ENCODE measurements around the gene ZNF628.

The ZNF628 gene

GRCh38 chr19:55442372-55442961 is 34.0 kb upstream of the ZNF628 start:
- Histone ChIP-seq H2AFZ (ENCODE audit: low read length) (no peak overlapping the region), H4K20me1 (ENCODE audit: insufficient read depth, low read length, poor library complexity, severe bottlenecking) (no peaks in the 10 kb centered on the region), H3K9me2 (replicated peaks; ENCODE audit: low read depth, low read length) (no peaks in the 10 kb centered on the region), H3F3A (ENCODE audit: low read depth) (no peaks in the 10 kb centered on the region), H3K4me3 (ENCODE audit: low read length, poor library complexity, severe bottlenecking) (no peak overlapping the region), H3K9ac (ENCODE audit: low read depth, low read length, poor library complexity, severe bottlenecking) (no peak overlapping the region), H3K4me2 (ENCODE audit: low read depth, low read length, poor library complexity, severe bottlenecking) (no peak overlapping the region), H3K4me1 (ENCODE audit: insufficient read depth, low read length, poor library complexity, severe bottlenecking) (no peaks in the 10 kb centered on the region), H3K36me3 (ENCODE audit: insufficient read depth, low read length) (no peaks in the 10 kb centered on the region), H3K9me3 (ENCODE audit: insufficient read depth, low read depth, low read length) (no peaks in the 10 kb centered on the region), H3K27me3 (ENCODE audit: insufficient read depth, low read length, poor library complexity, severe bottlenecking) (no peaks in the 10 kb centered on the region), H3K79me2 (ENCODE audit: insufficient read depth, low read length) (no peaks in the 10 kb centered on the region)
- TF ChIP-seq, protein P1, sequence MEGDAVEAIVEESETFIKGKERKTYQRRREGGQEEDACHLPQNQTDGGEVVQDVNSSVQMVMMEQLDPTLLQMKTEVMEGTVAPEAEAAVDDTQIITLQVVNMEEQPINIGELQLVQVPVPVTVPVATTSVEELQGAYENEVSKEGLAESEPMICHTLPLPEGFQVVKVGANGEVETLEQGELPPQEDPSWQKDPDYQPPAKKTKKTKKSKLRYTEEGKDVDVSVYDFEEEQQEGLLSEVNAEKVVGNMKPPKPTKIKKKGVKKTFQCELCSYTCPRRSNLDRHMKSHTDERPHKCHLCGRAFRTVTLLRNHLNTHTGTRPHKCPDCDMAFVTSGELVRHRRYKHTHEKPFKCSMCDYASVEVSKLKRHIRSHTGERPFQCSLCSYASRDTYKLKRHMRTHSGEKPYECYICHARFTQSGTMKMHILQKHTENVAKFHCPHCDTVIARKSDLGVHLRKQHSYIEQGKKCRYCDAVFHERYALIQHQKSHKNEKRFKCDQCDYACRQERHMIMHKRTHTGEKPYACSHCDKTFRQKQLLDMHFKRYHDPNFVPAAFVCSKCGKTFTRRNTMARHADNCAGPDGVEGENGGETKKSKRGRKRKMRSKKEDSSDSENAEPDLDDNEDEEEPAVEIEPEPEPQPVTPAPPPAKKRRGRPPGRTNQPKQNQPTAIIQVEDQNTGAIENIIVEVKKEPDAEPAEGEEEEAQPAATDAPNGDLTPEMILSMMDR (conservative IDR thresholded peaks at IDR 0.05; ENCODE audit: low read length), result no peak
- TF ChIP-seq EZH2phosphoT487 (IDR thresholded peaks at IDR 0.05; ENCODE audit: borderline replicate concordance), result no peak

DNA sequence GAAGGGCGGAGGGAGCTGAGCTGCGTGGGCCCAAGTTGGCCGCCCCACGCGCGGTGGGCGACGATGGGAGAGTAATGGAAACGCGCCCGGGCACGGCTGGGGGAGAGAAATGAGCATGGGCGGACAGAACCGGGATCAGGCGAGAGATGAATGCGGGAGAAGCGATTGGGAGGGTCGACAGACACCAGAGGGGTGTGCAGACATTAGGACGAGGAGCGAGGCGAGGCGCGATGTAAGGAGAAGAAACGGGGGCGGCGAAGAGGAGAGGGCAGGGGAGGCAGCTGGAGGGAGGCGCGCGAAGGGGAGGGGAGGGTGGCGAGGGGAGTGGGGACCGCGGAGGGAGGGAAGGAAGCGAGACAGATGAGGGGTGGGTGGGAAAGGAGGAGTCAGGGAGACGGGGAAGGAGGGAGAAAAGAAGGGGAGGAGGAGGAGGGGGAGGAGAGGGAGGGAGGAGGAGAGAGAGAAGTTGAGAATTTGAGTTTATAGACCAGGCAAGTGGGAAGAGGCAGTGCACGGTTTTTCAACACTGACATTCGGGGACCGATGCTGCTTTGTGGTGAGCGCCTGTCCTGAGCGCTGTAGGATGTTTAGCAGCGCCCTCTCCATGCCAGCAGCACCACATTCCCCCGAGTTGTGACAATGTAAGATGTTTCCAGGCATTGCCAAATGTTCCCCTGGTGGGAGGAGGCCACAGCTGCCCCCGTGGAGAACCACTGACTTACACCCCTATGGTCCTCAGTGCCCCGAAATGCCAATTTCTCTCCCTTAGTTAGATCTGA is 33.2 kb upstream of the ZNF628 start, which contains the start of gene SHISA7:
TSS of gene SHISA7 (minus strand) at position 256 of the 779 bp plus-strand sequence. CDS start 437 bp downstream, outside the sequence.
- H4K20me1 ChIP-seq (ENCODE audit: insufficient read depth, low read length, poor library complexity, severe bottlenecking), result no peaks in the 10 kb centered on the region
- H2AFZ ChIP-seq (ENCODE audit: low read length), result no peak within 1 kb of the TSS
- H3K4me1 ChIP-seq (ENCODE audit: insufficient read depth, low read length, poor library complexity, severe bottlenecking), result no peaks in the 10 kb centered on the region
- no peak within 1 kb of the TSS for H3K9ac ChIP-seq (ENCODE audit: low read depth, low read length, poor library complexity, severe bottlenecking)
- H3K36me3 ChIP-seq (ENCODE audit: insufficient read depth, low read length), result no peaks in the 10 kb centered on the region
- H3F3A ChIP-seq (ENCODE audit: low read depth), result no peaks in the 10 kb centered on the region
- H3K9me3 ChIP-seq (ENCODE audit: insufficient read depth, low read depth, low read length), result no peaks in the 10 kb centered on the region
- H3K4me3 ChIP-seq (ENCODE audit: low read length, poor library complexity, severe bottlenecking), result no peak within 1 kb of the TSS
- H3K9me2 ChIP-seq (replicated peaks; ENCODE audit: low read depth, low read length), result no peaks in the 10 kb centered on the region
- no peaks in the 10 kb centered on the region for H3K79me2 ChIP-seq (ENCODE audit: insufficient read depth, low read length)
- no peaks in the 10 kb centered on the region for H3K27me3 ChIP-seq (ENCODE audit: insufficient read depth, low read length, poor library complexity, severe bottlenecking)
- no peak for TF ChIP-seq EZH2phosphoT487 (IDR thresholded peaks at IDR 0.05; ENCODE audit: borderline replicate concordance)
- TF ChIP-seq, protein P1 (conservative IDR thresholded peaks at IDR 0.05; ENCODE audit: low read length), result no peak
- no peak within 1 kb of the TSS for H3K4me2 ChIP-seq (ENCODE audit: low read depth, low read length, poor library complexity, severe bottlenecking)

DNA sequence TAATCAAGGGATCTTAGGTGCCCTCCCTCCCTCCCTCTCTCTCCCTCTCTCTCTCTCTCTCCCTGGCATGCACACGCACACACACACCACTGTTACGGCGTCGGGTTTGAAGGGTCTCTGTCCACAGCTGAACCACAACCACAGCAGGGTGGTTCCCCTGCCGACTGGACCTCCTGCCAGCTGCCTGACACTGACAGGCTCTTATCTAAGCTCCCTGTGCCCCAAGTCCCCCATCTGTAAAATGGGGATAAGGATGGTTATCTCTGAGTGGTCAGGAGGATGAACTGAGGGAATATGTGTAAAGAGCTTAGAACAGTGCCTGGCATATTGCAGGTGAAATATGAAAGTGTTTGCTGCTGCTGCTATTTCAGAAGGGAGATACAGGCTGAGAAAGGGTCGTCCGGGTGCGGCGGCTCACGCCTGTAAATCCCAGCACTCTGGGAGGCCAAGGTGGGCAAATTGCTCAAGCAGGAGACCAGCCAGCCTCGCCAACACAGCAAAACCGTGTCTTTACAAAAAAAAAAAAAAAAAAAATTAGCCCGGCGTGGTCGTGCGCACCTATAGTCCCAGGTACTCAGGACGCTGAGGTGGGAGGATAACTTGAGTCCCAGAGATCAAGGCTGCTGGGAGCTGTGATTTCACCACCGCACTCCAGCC is 32.5 kb upstream of the ZNF628 start:
- H3K4me3 ChIP-seq (ENCODE audit: low read length, poor library complexity, severe bottlenecking), result no peak overlapping the region
- no peaks in the 10 kb centered on the region for H3K27me3 ChIP-seq (ENCODE audit: insufficient read depth, low read length, poor library complexity, severe bottlenecking)
- no peak overlapping the region for H3K9ac ChIP-seq (ENCODE audit: low read depth, low read length, poor library complexity, severe bottlenecking)
- no peaks in the 10 kb centered on the region for H3K4me1 ChIP-seq (ENCODE audit: insufficient read depth, low read length, poor library complexity, severe bottlenecking)
- TF ChIP-seq EZH2phosphoT487 (IDR thresholded peaks at IDR 0.05; ENCODE audit: borderline replicate concordance), result no peak
- TF ChIP-seq, protein P1 (conservative IDR thresholded peaks at IDR 0.05; ENCODE audit: low read length), result no peak
- no peaks in the 10 kb centered on the region for H3K9me2 ChIP-seq (replicated peaks; ENCODE audit: low read depth, low read length)
- no peaks in the 10 kb centered on the region for H3K79me2 ChIP-seq (ENCODE audit: insufficient read depth, low read length)
- H3K4me2 ChIP-seq (ENCODE audit: low read depth, low read length, poor library complexity, severe bottlenecking), result no peak overlapping the region
- no peaks in the 10 kb centered on the region for H3K36me3 ChIP-seq (ENCODE audit: insufficient read depth, low read length)
- H2AFZ ChIP-seq (ENCODE audit: low read length), result no peak overlapping the region
- H3F3A ChIP-seq (ENCODE audit: low read depth), result no peaks in the 10 kb centered on the region
- no peaks in the 10 kb centered on the region for H3K9me3 ChIP-seq (ENCODE audit: insufficient read depth, low read depth, low read length)
- no peaks in the 10 kb centered on the region for H4K20me1 ChIP-seq (ENCODE audit: insufficient read depth, low read length, poor library complexity, severe bottlenecking)
